Tibial artery (tissue), 4 donors: ENCODE results near the gene CTSZ.
A peak's percentile ranks its signal among the peaks of the same experiment; 100 is the strongest.

Experiments used
- DNase-seq, 2 donors: peaks; one replicate each; pipeline ENCODE4 v3.0.0-alpha.2; 2019
- H3K27ac ChIP-seq, 2 donors: fragments of 200-600 bp; sonication (generic) in 1 of 2; 1 replicate in 1 of 2; 2 replicates in 1 of 2; pipeline ENCODE4 v1.5.1; 2018 to 2019; ENCODE audit warnings: mild to moderate bottlenecking in 1 of 2
- H3K27me3 ChIP-seq, 2 donors: fragments of 200-600 bp; sonication (generic) in 1 of 2; one replicate each; pipeline versions ENCODE4 v1.5.1 to v1.6.0; 2016 to 2019
- H3K36me3 ChIP-seq, 3 donors: fragments of 200-600 bp; sonication (generic) in 2 of 3; one replicate each; pipeline ENCODE4 v1.5.1; 2016 to 2019; ENCODE audit warnings: mild to moderate bottlenecking in 2 of 3
- H3K4me1 ChIP-seq, 4 donors: fragments of 200-600 bp; sonication (generic) in 2 of 4; 1 replicate in 3 of 4; 2 replicates in 1 of 4; pipeline ENCODE4 v1.5.1; 2016 to 2019
- H3K4me3 ChIP-seq, 2 donors: fragments of 200-600 bp; sonication (generic) in 1 of 2; 1 replicate in 1 of 2; 2 replicates in 1 of 2; pipeline ENCODE4 v1.5.1; 2018 to 2019; ENCODE audit warnings: mild to moderate bottlenecking in 2 of 2
- H3K9me3 ChIP-seq, 3 donors: fragments of 200-600 bp; sonication (generic) in 1 of 3; one replicate each; pipeline ENCODE4 v1.5.1; 2016 to 2019
- intact Hi-C: fragments of 100-400 bp; cut with DNase I; formaldehyde crosslinking; loops from one replicate; pipeline ENCODE4 v1.15.0; 2023; ENCODE audit warnings: low total_unique reads
- TF ChIP-seq, protein P1 (sequence below), 2 experiments: fragments of 200-600 bp in 1 of 2; fragments of 450-650 bp in 1 of 2; IDR thresholded peaks; one replicate each; pipeline ENCODE4 v1.5.1; 2017 to 2019; ENCODE audit warnings: antibody characterized with exemption in 2 of 2, mild to moderate bottlenecking in 1 of 2, moderate library complexity in 1 of 2

The CTSZ gene

GRCh38 chr20:58980711-58981627 lies 26.1 kb downstream of the CTSZ start, which contains the start of gene NELFCD:
NELFCD (plus strand) TSS chr20:58981256; CDS start chr20:58981310, 54 bp downstream.
- H3K9me3 ChIP-seq, result peaks cover 0 to 3% (median 0%) of the 10 kb centered on the region in 3 donors
- H3K4me3 ChIP-seq, result peak within 1 kb of the TSS; percentile 62 to 66
- intact Hi-C loops, result loop anchor here (5.0 kb wide), 2 partner anchors 51 to 94 kb away; partner anchors contain the start of gene ATP5F1E
- H3K27me3 ChIP-seq, result no peaks in the 10 kb centered on the region
- TF ChIP-seq, protein P1, sequence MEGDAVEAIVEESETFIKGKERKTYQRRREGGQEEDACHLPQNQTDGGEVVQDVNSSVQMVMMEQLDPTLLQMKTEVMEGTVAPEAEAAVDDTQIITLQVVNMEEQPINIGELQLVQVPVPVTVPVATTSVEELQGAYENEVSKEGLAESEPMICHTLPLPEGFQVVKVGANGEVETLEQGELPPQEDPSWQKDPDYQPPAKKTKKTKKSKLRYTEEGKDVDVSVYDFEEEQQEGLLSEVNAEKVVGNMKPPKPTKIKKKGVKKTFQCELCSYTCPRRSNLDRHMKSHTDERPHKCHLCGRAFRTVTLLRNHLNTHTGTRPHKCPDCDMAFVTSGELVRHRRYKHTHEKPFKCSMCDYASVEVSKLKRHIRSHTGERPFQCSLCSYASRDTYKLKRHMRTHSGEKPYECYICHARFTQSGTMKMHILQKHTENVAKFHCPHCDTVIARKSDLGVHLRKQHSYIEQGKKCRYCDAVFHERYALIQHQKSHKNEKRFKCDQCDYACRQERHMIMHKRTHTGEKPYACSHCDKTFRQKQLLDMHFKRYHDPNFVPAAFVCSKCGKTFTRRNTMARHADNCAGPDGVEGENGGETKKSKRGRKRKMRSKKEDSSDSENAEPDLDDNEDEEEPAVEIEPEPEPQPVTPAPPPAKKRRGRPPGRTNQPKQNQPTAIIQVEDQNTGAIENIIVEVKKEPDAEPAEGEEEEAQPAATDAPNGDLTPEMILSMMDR (IDR thresholded peaks at IDR 0.05), result no peak
- H3K27ac ChIP-seq, result peak within 1 kb of the TSS; percentile 85
- peaks cover 0 to under 1% (median under 1%) of the 10 kb centered on the region in 3 donors for H3K36me3 ChIP-seq
- H3K4me1 ChIP-seq, result peaks cover 0 to 38% (median 27%) of the 10 kb centered on the region in 4 donors
- peak; percentile 78 to 91 for DNase-seq

DNA sequence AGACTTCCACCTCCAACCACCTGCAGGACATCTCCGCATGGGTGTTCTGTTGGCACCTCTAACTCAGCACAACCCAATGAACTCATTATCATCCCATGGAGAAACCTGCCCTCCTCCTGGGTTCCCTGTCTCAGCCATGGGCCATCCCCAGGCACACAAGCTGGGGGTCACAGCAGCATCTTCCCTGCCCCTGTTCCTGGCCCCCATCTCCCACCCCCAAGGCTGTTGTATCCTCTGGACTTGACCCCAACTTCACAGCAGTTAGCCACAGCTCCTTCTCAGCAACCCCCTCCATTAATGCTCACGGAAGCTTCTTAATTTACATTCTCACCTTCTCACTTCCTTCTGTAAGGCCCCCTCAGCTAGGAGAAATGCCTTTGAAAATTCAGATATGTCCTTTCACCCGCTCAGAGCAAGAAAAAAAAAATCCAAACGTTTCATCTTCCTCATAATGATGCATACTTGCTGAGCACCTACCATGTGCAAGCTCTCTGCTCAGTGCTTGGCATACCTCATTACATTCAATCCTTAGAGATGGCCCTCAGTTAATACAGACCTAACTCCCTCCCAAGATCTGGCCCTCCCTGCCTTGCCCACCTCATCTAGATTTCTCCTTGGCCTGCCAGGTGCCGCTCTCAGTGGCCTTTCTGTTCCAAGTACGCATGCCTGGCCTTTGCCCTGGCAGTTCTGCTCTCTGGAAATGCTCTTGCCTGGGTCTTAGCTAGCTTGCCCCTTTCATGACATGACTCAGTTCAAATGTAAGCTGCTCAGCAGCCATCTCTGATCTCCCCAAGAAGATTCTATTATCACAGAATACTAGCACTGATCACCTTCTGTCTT lies 28.5 kb downstream of the CTSZ start:
- Histone ChIP-seq H3K27ac (no peak overlapping the region), H3K4me3 (no peak overlapping the region), H3K27me3 (no peaks in the 10 kb centered on the region), H3K4me1 (peaks cover 0 to 19% (median 16%) of the 10 kb centered on the region in 4 donors), H3K36me3 (no peaks in the 10 kb centered on the region), H3K9me3 (peaks cover 0 to 16% (median 0%) of the 10 kb centered on the region in 3 donors)
- intact Hi-C loops, result loop anchor here (5.0 kb wide), 1 partner anchor 66 kb away; no protein-coding TSS in a partner anchor
- TF ChIP-seq, protein P1 (IDR thresholded peaks at IDR 0.05), result no peak
- no peak for DNase-seq

GRCh38 chr20:58976061-58976730 lies 30.9 kb downstream of the CTSZ start:
- Histone ChIP-seq H3K36me3 (no peaks in the 10 kb centered on the region), H3K27ac (no peak overlapping the region), H3K9me3 (peaks cover 0 to 16% (median 0%) of the 10 kb centered on the region in 3 donors), H3K27me3 (no peaks in the 10 kb centered on the region), H3K4me3 (no peak overlapping the region), H3K4me1 (peaks cover 0 to 5% (median 0%) of the 10 kb centered on the region in 4 donors)
- intact Hi-C loops, result loop anchor here (5.0 kb wide), 1 partner anchor 64 kb away; no protein-coding TSS in a partner anchor
- DNase-seq, result no peak
- TF ChIP-seq, protein P1 (IDR thresholded peaks at IDR 0.05), result no peak

GRCh38 chr20:58975353-58975752 lies 31.7 kb downstream of the CTSZ start:
- Histone ChIP-seq H3K36me3 (no peaks in the 10 kb centered on the region), H3K27me3 (no peaks in the 10 kb centered on the region), H3K9me3 (peaks cover 0 to 16% (median 0%) of the 10 kb centered on the region in 3 donors), H3K4me3 (no peak overlapping the region), H3K27ac (no peak overlapping the region), H3K4me1 (peaks cover 0 to under 1% (median 0%) of the 10 kb centered on the region in 4 donors)
- DNase-seq, result no peak
- TF ChIP-seq, protein P1 (IDR thresholded peaks at IDR 0.05), result no peak
- intact Hi-C loops, result loop anchor here (5.0 kb wide), 1 partner anchor 63 kb away; no protein-coding TSS in a partner anchor

DNA sequence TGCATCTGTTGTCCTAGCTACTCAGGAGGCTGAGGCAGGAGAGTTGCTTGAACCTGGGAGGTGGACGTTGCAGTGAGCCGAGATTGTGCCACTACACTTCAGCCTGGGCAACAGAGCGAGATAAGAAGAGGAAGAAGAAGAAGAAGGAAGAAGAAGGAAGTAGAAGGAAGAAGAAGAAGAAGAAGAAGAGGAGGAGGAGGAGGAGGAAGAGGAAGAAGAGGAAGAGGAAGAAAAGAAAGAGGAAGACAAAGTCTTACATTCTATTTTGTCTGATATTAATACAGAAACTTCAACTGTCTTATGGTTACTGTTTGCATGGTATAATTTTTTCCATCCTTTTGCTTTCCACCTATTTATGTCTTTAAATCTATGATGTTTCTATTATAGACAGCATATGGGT lies 33.2 kb downstream of the CTSZ start:
- TF ChIP-seq, protein P1 (IDR thresholded peaks at IDR 0.05), result no peak
- no peaks in the 10 kb centered on the region for H3K4me1 ChIP-seq
- intact Hi-C loops, result no loop called here
- no peak overlapping the region for H3K4me3 ChIP-seq
- H3K9me3 ChIP-seq, result peaks cover 0 to 16% (median 0%) of the 10 kb centered on the region in 3 donors
- no peak overlapping the region for H3K27ac ChIP-seq
- DNase-seq, result no peak
- H3K36me3 ChIP-seq, result no peaks in the 10 kb centered on the region
- no peaks in the 10 kb centered on the region for H3K27me3 ChIP-seq
